ENCODE results near the gene ISLR. TPM values are rescaled to one million over a fixed set of nuclear protein-coding genes. Genes with fewer than 3 reads are reported as not detected.

ISLR gene
- total and polyA plus RNA-seq, 9 of the 15 experiments (the other 6 are each of a cell fraction or from before 2014, with no cell fraction given), result not detected

DNA sequence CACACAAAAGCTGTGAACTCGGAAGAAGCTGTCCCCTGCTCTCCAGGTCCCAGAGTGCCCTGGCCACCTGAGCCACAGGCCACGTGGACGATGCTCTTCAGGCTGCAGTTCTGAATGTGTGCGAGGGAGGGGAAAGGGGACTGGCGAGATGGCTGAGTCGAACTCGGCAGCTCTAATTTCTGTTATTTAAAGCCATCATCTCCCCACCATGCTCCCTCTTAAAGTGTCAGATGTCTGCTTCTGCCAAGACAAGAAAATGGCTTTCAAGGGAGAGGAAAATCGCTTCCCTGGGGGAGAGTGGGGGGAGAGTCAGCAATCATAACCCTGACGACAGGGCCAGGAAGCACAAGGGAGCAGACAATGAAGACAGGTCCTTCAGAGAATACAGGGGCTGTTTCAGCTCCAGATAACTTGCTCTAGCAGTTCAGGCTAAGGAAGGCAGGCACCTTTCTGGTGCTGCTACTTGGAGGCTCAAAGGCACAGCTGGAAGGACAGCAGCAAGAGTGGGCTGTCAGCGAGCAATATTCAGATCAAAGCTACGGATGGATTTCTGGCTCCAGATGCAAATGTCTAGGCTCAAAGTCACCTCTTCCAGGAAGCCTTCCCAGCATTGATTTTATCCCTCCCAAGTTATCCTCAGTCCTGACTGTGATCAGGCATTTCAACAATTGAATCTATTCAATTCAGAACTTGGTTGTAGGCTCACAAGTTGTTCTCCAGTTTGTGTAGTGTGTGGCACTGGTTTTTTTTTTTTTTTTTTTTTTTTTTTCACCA, 47.2 kb downstream of the ISLR start:
- Histone ChIP-seq H2AFZ (ENCODE audit: low read depth, low read length) (no peak overlapping the region), H4K20me1 (replicated peaks; ENCODE audit: control insufficient read depth, insufficient read depth, low read length) (peaks cover 10% of the 10 kb centered on the region), H3K36me3 (ENCODE audit: control insufficient read depth, insufficient read depth, low read length) (no peaks in the 10 kb centered on the region), H3K4me3 (no peak overlapping the region), H3K9me3 (replicated peaks; ENCODE audit: control insufficient read depth, insufficient read depth, low read depth, low read length) (no peaks in the 10 kb centered on the region), H3K27ac (ENCODE audit: extremely low read depth, low read depth, low read length) (no peak overlapping the region), H3K4me1 (replicated peaks in 1 of 2; ENCODE audit: control insufficient read depth in 2 of 2, insufficient read depth in 2 of 2, low read length in 2 of 2) (no peaks in the 10 kb centered on the region), H3K9me1 (ENCODE audit: control insufficient read depth, insufficient read depth, low read length) (no peaks in the 10 kb centered on the region), H3K27me3 (ENCODE audit: control insufficient read depth in 2 of 2, insufficient read depth in 2 of 2, low read length in 2 of 2) (peaks cover 3 to 56% of the 10 kb centered on the region in 2 experiments; a peak in 3 of 5 replicates), H3K9ac (ENCODE audit: insufficient read depth in 1 of 2, low read depth in 2 of 2, low read length in 2 of 2) (no peak overlapping the region), H3K4me2 (ENCODE audit: insufficient read depth, low read length) (no peak overlapping the region), H3K79me2 (ENCODE audit: control insufficient read depth, insufficient read depth, low read length) (no peaks in the 10 kb centered on the region)
- BruUV-seq (replicated peaks), result no TSS peak
- CTCF ChIA-PET (ENCODE audit: low intra/inter-chr PET ratio), result no interaction called here
- in situ Hi-C loops (cut with MboI), result no loop called here
- ATAC-seq (no peak), DNase-seq (ENCODE audit: extremely low read depth in 1 of 4, low spot score in 3 of 4) (no peak), FAIRE-seq (no peak)
- 0% methylated on average over 8 of the region's 11 CpGs for WGBS (ENCODE audit: insufficient coverage, low coverage, missing lambda C conversion rate)
- POLR2A ChIA-PET, result interaction anchor here (0.9 kb wide), 1 partner anchor 18 kb away, joined by 3 read pairs; the partner anchor contains the start of gene STRA6
- TF ChIP-seq RBM25 (IDR thresholded peaks at IDR 0.05; ENCODE audit: low read depth, low read length, severe bottlenecking) (peak; percentile 56), PCBP2 (IDR thresholded peaks at IDR 0.05; ENCODE audit: low read depth, low read length, poor library complexity, severe bottlenecking) (no peak), ZFP36 (IDR thresholded peaks at IDR 0.05; ENCODE audit: low read depth, low read length, partially characterized antibody) (peak; percentile 91), NFIX (CRISPR knock-in tag; IDR thresholded peaks at IDR 0.05; ENCODE audit: low read depth) (no peak)
- TF ChIP-seq, protein P1, sequence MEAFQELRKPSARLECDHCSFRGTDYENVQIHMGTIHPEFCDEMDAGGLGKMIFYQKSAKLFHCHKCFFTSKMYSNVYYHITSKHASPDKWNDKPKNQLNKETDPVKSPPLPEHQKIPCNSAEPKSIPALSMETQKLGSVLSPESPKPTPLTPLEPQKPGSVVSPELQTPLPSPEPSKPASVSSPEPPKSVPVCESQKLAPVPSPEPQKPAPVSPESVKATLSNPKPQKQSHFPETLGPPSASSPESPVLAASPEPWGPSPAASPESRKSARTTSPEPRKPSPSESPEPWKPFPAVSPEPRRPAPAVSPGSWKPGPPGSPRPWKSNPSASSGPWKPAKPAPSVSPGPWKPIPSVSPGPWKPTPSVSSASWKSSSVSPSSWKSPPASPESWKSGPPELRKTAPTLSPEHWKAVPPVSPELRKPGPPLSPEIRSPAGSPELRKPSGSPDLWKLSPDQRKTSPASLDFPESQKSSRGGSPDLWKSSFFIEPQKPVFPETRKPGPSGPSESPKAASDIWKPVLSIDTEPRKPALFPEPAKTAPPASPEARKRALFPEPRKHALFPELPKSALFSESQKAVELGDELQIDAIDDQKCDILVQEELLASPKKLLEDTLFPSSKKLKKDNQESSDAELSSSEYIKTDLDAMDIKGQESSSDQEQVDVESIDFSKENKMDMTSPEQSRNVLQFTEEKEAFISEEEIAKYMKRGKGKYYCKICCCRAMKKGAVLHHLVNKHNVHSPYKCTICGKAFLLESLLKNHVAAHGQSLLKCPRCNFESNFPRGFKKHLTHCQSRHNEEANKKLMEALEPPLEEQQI (IDR thresholded peaks at IDR 0.05), result no peak
- TF ChIP-seq, protein P2, sequence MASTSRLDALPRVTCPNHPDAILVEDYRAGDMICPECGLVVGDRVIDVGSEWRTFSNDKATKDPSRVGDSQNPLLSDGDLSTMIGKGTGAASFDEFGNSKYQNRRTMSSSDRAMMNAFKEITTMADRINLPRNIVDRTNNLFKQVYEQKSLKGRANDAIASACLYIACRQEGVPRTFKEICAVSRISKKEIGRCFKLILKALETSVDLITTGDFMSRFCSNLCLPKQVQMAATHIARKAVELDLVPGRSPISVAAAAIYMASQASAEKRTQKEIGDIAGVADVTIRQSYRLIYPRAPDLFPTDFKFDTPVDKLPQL (IDR thresholded peaks at IDR 0.05; ENCODE audit: extremely low read depth, insufficient read length), result no peak
- intact Hi-C loops (cut with micrococcal nuclease), result no loop called here
